Suprapubic skin (tissue), 3 donors: ENCODE results near the gene HIP1.
"Not testable (repeated sequence)": the region's sequence is repeated elsewhere in the genome, so short reads cannot be mapped to it uniquely, and the experiment has no call there.

Source experiments
- POLR2A ChIP-seq, 2 donors: fragments of 450-650 bp; IDR thresholded peaks; one replicate each; pipeline ENCODE4 v1.6.1; 2017; ENCODE audit warnings: antibody characterized with exemption in 2 of 2, mild to moderate bottlenecking in 2 of 2, moderate library complexity in 2 of 2
- TF ChIP-seq, protein P1 (sequence below), 2 donors: fragments of 200-600 bp in 1 of 2; fragments of 450-650 bp in 1 of 2; sonication (generic) in 1 of 2; IDR thresholded peaks; one replicate each; pipeline ENCODE4 v1.5.1; 2016 to 2019; ENCODE audit warnings: antibody characterized with exemption in 2 of 2, mild to moderate bottlenecking in 1 of 2, moderate library complexity in 1 of 2

GRCh38 chr7:75717746-75718145 is 21.0 kb downstream of the HIP1 start:
- not testable (repeated sequence) for TF ChIP-seq POLR2A (IDR thresholded peaks at IDR 0.05)
- TF ChIP-seq, protein P1, sequence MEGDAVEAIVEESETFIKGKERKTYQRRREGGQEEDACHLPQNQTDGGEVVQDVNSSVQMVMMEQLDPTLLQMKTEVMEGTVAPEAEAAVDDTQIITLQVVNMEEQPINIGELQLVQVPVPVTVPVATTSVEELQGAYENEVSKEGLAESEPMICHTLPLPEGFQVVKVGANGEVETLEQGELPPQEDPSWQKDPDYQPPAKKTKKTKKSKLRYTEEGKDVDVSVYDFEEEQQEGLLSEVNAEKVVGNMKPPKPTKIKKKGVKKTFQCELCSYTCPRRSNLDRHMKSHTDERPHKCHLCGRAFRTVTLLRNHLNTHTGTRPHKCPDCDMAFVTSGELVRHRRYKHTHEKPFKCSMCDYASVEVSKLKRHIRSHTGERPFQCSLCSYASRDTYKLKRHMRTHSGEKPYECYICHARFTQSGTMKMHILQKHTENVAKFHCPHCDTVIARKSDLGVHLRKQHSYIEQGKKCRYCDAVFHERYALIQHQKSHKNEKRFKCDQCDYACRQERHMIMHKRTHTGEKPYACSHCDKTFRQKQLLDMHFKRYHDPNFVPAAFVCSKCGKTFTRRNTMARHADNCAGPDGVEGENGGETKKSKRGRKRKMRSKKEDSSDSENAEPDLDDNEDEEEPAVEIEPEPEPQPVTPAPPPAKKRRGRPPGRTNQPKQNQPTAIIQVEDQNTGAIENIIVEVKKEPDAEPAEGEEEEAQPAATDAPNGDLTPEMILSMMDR (IDR thresholded peaks at IDR 0.05): not testable (repeated sequence)
